ENCODE measurements around the gene EIF4G3.

GRCh38 chr1:20850021-20850420, 326.7 kb downstream of the EIF4G3 start:
- TF ChIP-seq FOXM1 (IDR thresholded peaks at IDR 0.05; ENCODE audit: borderline replicate concordance, low read depth) (no peak), EGR1 (IDR thresholded peaks at IDR 0.05) (no peak), REST (IDR thresholded peaks at IDR 0.05; ENCODE audit: low read depth) (no peak), TCF12 (IDR thresholded peaks at IDR 0.05; ENCODE audit: low read depth) (no peak), EP300 (IDR thresholded peaks at IDR 0.05; ENCODE audit: borderline replicate concordance) (no peak), YY1 (IDR thresholded peaks at IDR 0.05; ENCODE audit: low read depth) (no peak), USF1 (IDR thresholded peaks at IDR 0.05) (no peak), ZBTB7A (IDR thresholded peaks at IDR 0.05; ENCODE audit: low read depth) (no peak)
- TF ChIP-seq, protein P1, sequence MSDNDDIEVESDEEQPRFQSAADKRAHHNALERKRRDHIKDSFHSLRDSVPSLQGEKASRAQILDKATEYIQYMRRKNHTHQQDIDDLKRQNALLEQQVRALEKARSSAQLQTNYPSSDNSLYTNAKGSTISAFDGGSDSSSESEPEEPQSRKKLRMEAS (IDR thresholded peaks at IDR 0.05), result no peak
